Cardiac muscle cell (in vitro differentiated cells and primary cell): ENCODE results near the gene FGF12. TPM values are rescaled to one million over a fixed set of nuclear protein-coding genes. Genes with fewer than 3 reads are reported as not detected.

Experiments used
- DNase-seq, 2 donors: peaks; one replicate each; pipeline versions ENCODE4 v3.0.0 to v3.0.0-alpha.2; 2010 to 2017; ENCODE audit warnings: low read depth in 1 of 2, low spot score in 1 of 2
- H3K27ac ChIP-seq: fragments of 200-600 bp; sonication (generic); 2 replicates; pipeline ENCODE4 v1.5.1; 2016
- H3K27me3 ChIP-seq: fragments of 200-600 bp; sonication (generic); 2 replicates; pipeline ENCODE4 v1.6.0; 2016; ENCODE audit warnings: control low read depth
- H3K36me3 ChIP-seq: fragments of 200-600 bp; sonication (generic); 2 replicates; pipeline ENCODE4 v1.5.1; 2016; ENCODE audit warnings: control low read depth
- H3K4me1 ChIP-seq: fragments of 200-600 bp; sonication (generic); 2 replicates; pipeline ENCODE4 v1.8.1; 2017; ENCODE audit warnings: low read depth, mild to moderate bottlenecking, mixed run types
- H3K4me3 ChIP-seq: fragments of 200-600 bp; sonication (generic); 2 replicates; pipeline ENCODE4 v1.5.1; 2016; ENCODE audit warnings: mild to moderate bottlenecking
- H3K9me3 ChIP-seq: fragments of 200-600 bp; sonication (generic); 2 replicates; pipeline ENCODE4 v1.5.1; 2017; ENCODE audit warnings: low read depth, mild to moderate bottlenecking, control low read depth
- polyA plus RNA-seq: library from polyadenylated mRNA; unstranded; fragments of >200 nt; fragmentation: Nextera tagmentation; extraction: Ambion mirVana; gene quantifications from 2 replicates; pipeline ENCODE4 v1.2.1, GENCODE V29; 2016
- total RNA-seq: library from RNA; depleted of rRNA; stranded (reverse); fragments of >200 nt; gene quantifications from 2 replicates; pipeline ENCODE4 v1.2.3, GENCODE V29; 2016
- TF ChIP-seq, protein P1 (sequence below): IDR thresholded peaks from 2 replicates; pipeline ENCODE4 v1.5.1; 2012; ENCODE audit warnings: low read depth, mild to moderate bottlenecking, low read length

Gene FGF12
- total and polyA plus RNA-seq, 2 experiments from 2014 or later, result 1.2 to 1.7 TPM

- Histone ChIP-seq H3K4me1 (no peaks in the 10 kb centered on the region), H3K9me3 (no peaks in the 10 kb centered on the region), H3K36me3 (no peaks in the 10 kb centered on the region), H3K27ac (no peak overlapping the region), H3K27me3 (no peaks in the 10 kb centered on the region), H3K4me3 (no peak overlapping the region)
- no peak for DNase-seq
- TF ChIP-seq, protein P1, sequence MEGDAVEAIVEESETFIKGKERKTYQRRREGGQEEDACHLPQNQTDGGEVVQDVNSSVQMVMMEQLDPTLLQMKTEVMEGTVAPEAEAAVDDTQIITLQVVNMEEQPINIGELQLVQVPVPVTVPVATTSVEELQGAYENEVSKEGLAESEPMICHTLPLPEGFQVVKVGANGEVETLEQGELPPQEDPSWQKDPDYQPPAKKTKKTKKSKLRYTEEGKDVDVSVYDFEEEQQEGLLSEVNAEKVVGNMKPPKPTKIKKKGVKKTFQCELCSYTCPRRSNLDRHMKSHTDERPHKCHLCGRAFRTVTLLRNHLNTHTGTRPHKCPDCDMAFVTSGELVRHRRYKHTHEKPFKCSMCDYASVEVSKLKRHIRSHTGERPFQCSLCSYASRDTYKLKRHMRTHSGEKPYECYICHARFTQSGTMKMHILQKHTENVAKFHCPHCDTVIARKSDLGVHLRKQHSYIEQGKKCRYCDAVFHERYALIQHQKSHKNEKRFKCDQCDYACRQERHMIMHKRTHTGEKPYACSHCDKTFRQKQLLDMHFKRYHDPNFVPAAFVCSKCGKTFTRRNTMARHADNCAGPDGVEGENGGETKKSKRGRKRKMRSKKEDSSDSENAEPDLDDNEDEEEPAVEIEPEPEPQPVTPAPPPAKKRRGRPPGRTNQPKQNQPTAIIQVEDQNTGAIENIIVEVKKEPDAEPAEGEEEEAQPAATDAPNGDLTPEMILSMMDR, result no peak
Measured at GRCh38 chr3:192433704-192434103, 293.6 kb downstream of the FGF12 start.

GRCh38 chr3:192422997-192423342 lies 304.4 kb downstream of the FGF12 start:
- Histone ChIP-seq H3K27me3 (no peaks in the 10 kb centered on the region), H3K27ac (no peak overlapping the region), H3K9me3 (no peaks in the 10 kb centered on the region), H3K4me1 (no peaks in the 10 kb centered on the region), H3K36me3 (no peaks in the 10 kb centered on the region), H3K4me3 (no peak overlapping the region)
- peak; percentile 28 to 47 for DNase-seq
- TF ChIP-seq, protein P1, result peak; percentile 25

- TF ChIP-seq, protein P1, result no peak
- H3K9me3 ChIP-seq, result no peaks in the 10 kb centered on the region
- peak in 1 of 2 donors; percentile 53 for DNase-seq
- H3K27me3 ChIP-seq, result no peaks in the 10 kb centered on the region
- H3K4me1 ChIP-seq, result no peaks in the 10 kb centered on the region
- H3K4me3 ChIP-seq, result no peak overlapping the region
- no peaks in the 10 kb centered on the region for H3K36me3 ChIP-seq
- H3K27ac ChIP-seq, result no peak overlapping the region
Measured at GRCh38 chr3:192422321-192422996, 304.9 kb downstream of the FGF12 start.

DNA sequence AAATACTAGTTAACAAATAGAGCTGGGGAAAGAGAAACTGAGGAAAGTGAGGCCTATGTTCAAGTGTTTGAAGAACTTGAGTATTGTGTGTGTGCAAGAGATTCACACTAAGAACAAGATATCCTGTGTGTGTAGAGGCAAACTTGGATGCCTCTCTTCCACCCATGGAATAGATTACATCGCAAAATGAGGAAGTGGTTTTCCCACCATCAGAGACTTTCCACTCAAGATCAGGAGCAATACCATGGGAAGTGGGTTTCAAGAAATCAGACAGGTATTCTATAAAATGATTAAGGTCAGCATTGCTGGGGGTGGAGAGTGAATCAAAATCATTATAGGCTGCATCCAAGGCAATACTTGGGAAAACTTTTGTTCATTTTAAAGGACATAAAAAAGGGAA lies 308.0 kb downstream of the FGF12 start:
- H3K9me3 ChIP-seq, result no peaks in the 10 kb centered on the region
- no peaks in the 10 kb centered on the region for H3K4me1 ChIP-seq
- no peak overlapping the region for H3K27ac ChIP-seq
- DNase-seq, result no peak
- H3K27me3 ChIP-seq, result no peaks in the 10 kb centered on the region
- H3K4me3 ChIP-seq, result no peak overlapping the region
- H3K36me3 ChIP-seq, result no peaks in the 10 kb centered on the region
- TF ChIP-seq, protein P1, result no peak

GRCh38 chr3:192417559-192418055 lies 309.7 kb downstream of the FGF12 start:
- TF ChIP-seq, protein P1, result no peak
- no peak for DNase-seq
- Histone ChIP-seq H3K4me3 (no peak overlapping the region), H3K36me3 (no peaks in the 10 kb centered on the region), H3K27ac (no peak overlapping the region), H3K27me3 (no peaks in the 10 kb centered on the region), H3K9me3 (no peaks in the 10 kb centered on the region), H3K4me1 (no peaks in the 10 kb centered on the region)
